HCEC 1CT (cell line): Measurements from ENCODE around the gene WWTR1.

ENCODE experiments used
- DNase-seq: peaks from one replicate; pipeline ENCODE4 v3.0.0-alpha.2; 2017

WWTR1 gene

GRCh38 chr3:149527531-149528339 lies 130.1 kb downstream of the WWTR1 start:
- DNase-seq, result peak; percentile 43

- no peak for DNase-seq
Measured at GRCh38 chr3:149523512-149524299, 134.1 kb downstream of the WWTR1 start.

- no peak for DNase-seq
Measured at GRCh38 chr3:149519912-149520311, 137.9 kb downstream of the WWTR1 start.

GRCh38 chr3:149516920-149517319 lies 140.9 kb downstream of the WWTR1 start:
- DNase-seq, result no peak

- DNase-seq, result no peak
Measured at GRCh38 chr3:149515249-149515648, 142.6 kb downstream of the WWTR1 start.

GRCh38 chr3:149514471-149514870 lies 143.4 kb downstream of the WWTR1 start:
- DNase-seq, result no peak

GRCh38 chr3:149512073-149512782 lies 145.6 kb downstream of the WWTR1 start:
- peak; percentile 65 for DNase-seq

- DNase-seq, result no peak
Measured at GRCh38 chr3:149511040-149511626, 146.7 kb downstream of the WWTR1 start.

- DNase-seq, result no peak
Measured at GRCh38 chr3:149510480-149510879, 147.3 kb downstream of the WWTR1 start.

GRCh38 chr3:149509526-149509925 lies 148.3 kb downstream of the WWTR1 start:
- no peak for DNase-seq

GRCh38 chr3:149507491-149508324 lies 150.1 kb downstream of the WWTR1 start:
- DNase-seq, result no peak

- DNase-seq, result no peak
Measured at GRCh38 chr3:149506965-149507364, 150.9 kb downstream of the WWTR1 start.

- DNase-seq, result peak; percentile 41
Measured at GRCh38 chr3:149506540-149506939, 151.3 kb downstream of the WWTR1 start.

- no peak for DNase-seq
Measured at GRCh38 chr3:149502438-149502837, 155.4 kb downstream of the WWTR1 start.

GRCh38 chr3:149501524-149501923 lies 156.3 kb downstream of the WWTR1 start:
- peak; percentile 13 for DNase-seq

- DNase-seq, result no peak
Measured at GRCh38 chr3:149497966-149498670, 159.7 kb downstream of the WWTR1 start.

GRCh38 chr3:149496891-149497290 lies 160.9 kb downstream of the WWTR1 start:
- DNase-seq, result no peak

GRCh38 chr3:149495581-149496125 lies 162.2 kb downstream of the WWTR1 start:
- no peak for DNase-seq

GRCh38 chr3:149494759-149495580 lies 162.9 kb downstream of the WWTR1 start:
- DNase-seq, result peak; percentile 60
